Daoy (cell line): Measurements from ENCODE around the gene XPNPEP2. TPM values are rescaled to one million over a fixed set of nuclear protein-coding genes. Genes with fewer than 3 reads are reported as not detected.

Experiments used
- DNase-seq: peaks from one replicate; pipeline ENCODE4 v3.0.0-alpha.2; 2015; ENCODE audit warnings: low read depth
- total RNA-seq: library from RNA; depleted of rRNA; stranded (reverse); fragments of >200 nt; shearing (Covaris generic); gene quantifications from 2 replicates; pipeline ENCODE4 v1.2.3, GENCODE V29; 2014

The XPNPEP2 gene
- total RNA-seq, 1 experiment from 2014 or later, result not detected

DNA sequence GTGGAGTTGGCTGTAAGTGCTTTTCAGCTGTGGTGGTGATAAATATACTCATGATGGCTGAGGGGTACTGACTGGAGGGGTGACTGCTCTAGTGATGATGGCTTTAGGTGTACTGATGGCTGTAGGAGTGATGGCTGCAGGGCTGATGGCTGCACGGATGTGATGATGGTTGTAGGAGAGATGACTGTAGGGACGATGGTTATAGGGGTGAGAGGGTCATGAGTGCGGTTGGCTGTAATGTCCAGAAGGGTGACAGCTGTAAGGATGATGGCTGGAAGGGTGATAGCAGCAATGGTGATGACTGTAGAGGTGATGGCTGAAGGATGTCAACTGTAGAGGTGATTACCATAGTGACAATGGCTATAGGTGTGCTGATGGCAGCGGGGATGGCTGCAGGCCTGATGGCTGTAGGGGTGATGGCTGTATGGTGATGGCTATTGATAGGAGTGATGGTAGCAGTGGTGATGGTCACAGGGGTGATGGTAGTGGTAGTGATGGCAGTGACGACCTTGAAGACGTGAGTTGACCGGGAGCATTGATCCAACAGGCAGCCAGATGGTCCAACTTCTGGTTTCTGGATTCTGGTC is 40.4 kb downstream of the XPNPEP2 start:
- DNase-seq, result no peak

DNA sequence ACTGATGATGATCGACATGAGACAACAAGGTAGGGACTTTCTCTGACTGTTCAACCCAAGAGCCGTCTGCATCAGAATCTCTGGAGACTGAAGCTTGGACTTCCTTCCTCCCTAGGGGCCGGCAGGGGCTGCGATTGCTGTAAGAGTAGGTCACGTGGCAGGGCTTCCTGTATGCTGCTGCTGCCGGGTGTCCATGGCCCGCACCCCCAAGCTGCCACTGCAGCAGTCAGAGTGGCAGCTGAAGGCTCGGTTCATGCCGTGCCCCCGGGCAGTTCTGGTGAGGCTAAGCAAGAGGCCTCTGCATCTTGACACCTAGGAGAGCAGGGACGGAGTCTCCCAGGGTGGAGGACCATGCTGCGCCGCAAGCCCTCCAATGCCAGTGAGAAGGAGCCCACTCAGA is 41.0 kb downstream of the XPNPEP2 start, which contains the start of gene SASH3:
Gene SASH3, plus strand, starts transcription at position 203 of the 400 bp plus-strand sequence. Its CDS starts 149 bp downstream, at position 352.
- DNase-seq, result no peak

DNA sequence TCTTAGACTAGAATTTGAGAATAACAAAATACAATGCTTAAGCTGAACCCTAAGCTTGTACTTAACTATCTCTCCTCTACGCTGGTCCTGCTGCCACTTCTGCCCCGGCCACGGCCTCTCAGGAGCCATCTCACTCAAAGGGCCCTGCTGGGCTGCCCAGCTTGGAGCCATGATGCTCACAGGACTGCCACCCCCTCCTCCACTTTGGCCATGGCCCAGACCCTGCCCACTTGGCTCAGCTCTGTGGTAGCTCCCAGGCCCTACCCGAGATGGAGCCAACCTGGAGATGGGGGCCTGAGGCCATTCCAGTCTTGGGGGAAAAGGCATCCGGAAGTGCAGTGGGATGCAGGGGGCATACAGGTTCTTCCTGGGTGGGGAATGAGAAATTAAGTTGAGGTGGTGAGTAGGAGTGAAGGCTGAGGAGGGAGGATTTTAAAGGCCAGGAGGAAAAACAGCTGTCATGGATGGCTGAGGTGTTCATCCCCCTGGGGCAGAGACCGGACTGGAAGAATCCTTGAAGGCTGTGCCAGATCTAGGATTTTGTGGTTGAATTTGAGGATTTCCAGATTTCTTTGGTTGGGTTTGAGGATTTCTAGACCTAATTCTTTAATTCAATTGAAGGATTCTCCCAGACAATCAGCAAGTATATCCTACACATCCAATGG is 41.8 kb downstream of the XPNPEP2 start:
- no peak for DNase-seq

DNA sequence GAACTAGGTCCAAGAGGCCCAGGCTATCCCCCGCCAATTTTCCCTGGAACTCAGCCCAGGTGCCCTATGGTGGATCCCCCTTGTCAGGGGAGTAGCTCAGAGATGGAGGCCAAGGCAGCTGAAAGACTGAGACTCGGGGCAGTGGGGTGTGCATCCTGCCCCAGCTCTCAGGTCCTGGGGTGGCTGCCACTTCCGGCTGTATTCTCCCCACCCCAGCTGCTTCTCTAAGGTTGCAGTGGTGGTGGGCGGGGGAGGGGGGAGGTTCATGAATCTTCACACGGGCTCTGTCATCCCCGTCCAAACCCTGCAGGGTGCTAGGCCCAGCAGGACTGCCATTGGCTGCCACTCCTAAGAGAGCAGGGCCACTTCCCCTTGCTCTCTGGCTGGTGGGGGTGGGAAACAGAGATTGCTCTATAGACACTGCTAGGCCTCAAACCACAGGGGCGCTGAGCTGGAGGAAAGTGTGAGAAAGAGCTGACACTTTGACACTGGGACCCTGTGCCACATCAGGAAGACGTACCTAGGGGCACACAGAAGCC is 42.4 kb downstream of the XPNPEP2 start:
- no peak for DNase-seq

DNA sequence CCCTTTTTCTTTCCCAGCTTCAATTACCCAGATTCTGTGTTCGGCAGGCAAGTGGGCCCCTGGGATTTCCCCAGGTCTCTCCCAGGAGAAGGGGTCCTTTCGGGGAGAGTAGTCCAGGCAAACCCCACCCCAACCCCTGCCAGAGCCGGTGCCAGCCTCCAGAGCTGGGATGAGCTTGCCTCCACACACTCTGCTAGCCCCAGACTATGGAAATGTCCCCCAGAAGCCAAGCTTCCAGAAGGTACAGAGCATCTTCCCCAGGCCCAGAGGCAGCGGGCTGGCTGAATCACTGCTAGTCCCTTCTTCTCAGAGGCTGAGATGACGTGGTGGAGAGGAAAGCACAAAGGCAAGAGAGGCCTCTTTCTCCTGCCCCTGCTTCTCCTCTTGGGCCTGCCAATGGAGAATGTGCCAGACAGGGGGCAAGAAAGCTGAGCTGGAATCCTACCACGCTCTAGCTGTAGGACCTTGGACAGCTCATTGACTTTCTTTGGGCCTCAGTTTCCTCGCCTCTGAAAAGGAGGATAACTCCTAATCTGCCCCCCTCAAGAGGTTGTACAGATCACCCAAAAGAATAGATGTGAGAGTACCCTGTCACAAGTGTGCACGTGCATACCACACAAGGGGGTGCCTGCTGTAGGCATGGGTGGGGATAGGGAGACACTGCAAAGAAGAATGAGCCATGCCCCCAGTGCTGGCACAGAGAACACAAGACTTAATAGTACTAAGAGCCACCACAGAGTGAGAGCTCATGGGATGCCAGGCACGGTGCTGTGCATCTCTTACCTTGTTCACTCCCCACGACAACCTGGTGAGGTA is 43.1 kb downstream of the XPNPEP2 start:
- DNase-seq, result no peak

DNA sequence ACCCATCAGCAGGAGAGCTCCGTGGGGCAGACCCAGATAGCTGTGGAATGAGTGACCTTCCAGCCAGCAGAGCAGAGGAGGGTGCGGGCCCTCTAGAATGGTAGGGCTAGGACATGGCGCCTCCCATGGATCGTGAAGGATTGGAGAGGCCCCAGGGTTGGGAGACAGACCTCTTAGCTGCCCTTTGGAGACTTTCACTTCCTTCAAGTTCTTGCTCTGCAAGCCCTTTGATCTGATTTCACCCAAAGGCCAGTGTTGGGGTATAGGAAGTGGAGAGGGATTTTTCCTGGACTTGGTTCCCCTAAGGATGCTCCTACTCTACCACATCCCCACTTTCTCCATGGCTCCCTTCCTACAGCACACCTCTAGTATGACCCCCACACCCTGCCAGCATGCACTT is 43.9 kb downstream of the XPNPEP2 start:
- DNase-seq, result no peak

DNA sequence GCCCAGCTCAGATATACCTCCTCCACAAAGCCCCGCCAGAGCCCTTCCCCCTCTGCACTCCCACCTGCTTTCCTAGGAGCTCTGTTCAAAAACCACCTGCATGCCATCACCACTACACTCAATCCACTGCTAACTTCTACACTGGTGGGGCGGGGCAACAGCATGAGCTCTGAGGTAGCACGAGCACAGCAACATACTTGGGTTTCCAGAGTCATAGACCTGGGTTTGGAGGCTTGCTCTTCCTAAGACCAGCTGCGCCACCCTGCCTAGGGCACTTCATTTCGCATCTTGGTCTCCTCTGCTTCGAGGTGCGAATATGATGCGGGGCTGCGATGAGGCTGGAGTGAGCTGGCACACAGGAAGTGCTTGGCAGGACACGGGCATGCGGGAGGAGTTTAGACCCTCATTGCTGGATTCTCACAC is 44.5 kb downstream of the XPNPEP2 start:
- DNase-seq, result no peak

DNA sequence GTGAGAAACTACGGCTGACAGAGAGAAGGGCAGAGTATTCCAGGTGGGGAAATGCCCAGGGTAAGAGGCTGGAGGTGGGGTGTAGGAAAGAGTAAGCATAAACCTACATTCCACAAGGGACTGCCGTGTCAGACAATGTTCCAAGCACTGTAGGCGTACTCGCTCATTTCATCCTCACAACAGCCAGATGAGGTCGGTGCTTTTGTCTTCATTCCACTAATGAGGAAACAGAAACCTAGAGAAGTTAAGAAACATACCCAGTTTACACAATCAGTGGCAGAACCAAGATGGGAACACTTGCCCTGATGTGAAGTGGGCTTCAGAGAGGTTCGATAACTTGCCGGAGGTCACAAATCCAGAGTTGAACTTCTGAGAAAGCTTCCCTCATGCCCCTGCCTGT is 45.6 kb downstream of the XPNPEP2 start:
- no peak for DNase-seq

- DNase-seq, result no peak
These were observed 46.6 kb downstream of the XPNPEP2 start for GRCh38 chrX:129785160-129785947.

GRCh38 chrX:129786210-129786651 is 47.5 kb downstream of the XPNPEP2 start:
- no peak for DNase-seq

DNA sequence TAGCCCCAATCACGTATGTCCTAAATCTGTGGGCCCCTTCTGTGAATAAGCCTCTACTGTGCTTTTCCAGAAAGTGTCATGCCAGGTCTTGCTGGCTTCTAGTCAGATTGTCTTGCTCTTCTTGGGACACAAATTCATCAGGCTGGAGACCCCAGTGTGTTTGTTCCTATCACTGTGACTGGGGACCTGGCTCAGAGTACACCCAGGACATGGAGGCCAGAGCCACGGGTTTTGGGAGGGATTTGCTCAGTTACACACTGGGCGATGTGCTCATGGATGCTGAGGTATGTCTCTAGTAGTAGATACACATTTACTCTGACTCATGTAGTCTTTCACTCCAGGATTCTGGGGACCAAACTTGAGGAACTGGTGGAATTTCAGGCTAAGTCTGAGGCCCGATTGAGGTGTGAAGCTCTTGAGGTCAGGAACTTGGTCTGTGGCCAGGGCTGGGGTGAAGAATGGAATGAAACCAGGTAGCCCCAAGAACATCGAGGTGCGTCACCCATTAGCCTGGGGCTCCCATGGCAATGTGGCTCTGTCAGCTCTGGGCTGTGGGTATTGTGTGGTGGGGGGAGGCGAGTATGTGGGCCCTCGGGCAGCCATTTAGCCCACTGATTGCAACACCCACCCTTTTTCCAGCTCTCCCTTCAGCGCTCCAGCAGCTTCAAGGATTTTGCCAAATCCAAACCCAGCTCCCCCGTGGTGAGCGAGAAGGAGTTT is 48.7 kb downstream of the XPNPEP2 start:
- no peak for DNase-seq

- no peak for DNase-seq
These were observed 49.7 kb downstream of the XPNPEP2 start for GRCh38 chrX:129788527-129788926.

- no peak for DNase-seq
These were observed 51.4 kb downstream of the XPNPEP2 start for GRCh38 chrX:129790146-129790545.

- no peak for DNase-seq
These were observed 52.0 kb downstream of the XPNPEP2 start for GRCh38 chrX:129790808-129791207.

DNA sequence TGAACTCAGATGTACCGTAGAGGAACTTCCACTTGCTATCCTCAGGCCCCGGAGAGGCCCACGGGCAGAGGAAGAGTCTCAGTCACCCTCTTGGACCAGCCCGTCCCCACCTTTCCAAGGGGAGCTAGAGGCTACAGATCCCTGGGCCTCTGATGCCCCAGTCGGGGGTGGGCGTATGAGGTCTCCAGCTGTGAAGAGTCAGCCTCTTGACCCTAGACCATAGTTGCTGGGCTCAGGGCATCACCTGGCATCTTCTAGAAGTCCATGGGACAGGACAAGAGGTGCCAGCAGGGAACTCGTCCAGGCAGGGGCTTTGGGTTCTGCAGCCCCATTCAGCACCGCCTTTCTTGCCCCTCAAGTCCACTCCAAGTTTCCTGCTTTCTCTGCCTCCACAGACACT is 52.6 kb downstream of the XPNPEP2 start:
- DNase-seq, result no peak

GRCh38 chrX:129791961-129792570 is 53.3 kb downstream of the XPNPEP2 start:
- DNase-seq, result no peak

DNA sequence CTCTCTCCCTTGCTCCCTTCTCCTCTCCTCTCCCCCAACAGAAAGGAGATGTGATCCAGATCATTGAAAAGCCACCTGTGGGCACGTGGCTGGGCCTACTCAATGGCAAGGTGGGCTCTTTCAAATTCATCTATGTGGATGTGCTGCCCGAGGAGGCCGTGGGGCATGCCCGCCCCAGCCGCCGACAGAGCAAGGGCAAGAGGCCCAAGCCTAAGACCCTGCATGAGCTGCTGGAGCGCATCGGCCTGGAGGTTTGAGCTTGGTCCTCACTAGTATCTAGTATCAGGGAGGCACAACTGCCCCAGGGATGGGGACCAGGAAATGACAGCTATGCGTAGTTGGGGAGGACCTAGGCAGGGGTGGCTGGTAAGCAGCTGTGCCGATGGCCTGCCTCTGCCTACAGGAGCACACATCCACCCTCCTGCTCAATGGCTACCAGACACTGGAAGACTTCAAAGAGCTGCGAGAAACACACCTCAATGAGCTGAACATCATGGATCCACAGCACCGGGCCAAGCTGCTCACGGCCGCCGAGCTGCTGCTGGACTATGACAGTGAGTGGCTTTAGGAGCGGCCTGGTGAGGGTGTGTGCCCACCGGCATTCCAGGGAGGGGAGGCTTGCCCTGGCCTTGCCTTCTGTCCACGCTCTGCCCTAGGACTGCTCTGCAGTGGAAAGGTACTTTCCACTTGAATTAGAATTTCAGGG is 54.0 kb downstream of the XPNPEP2 start:
- DNase-seq, result no peak

- DNase-seq, result no peak
These were observed 54.9 kb downstream of the XPNPEP2 start for GRCh38 chrX:129793604-129794191.

DNA sequence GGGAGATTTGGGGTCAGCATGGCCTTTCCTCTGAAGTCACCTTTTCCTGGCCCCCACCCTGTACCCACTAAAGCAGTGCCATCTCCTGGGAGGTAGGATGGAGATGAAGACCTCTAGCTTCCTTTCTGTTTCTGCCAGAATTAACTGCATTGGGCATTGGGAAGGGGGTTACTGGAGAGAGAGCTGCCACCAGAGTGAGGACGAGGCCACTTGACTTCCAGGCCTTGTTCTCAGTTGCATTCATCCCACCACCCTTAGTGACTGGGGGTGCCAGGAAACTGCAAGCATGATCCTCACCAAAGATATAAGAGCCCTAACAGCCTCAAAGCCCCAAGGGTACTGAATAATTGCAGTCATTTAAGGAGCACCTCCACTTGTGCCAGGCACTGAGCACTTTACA is 56.8 kb downstream of the XPNPEP2 start:
- DNase-seq, result no peak
